ENCODE measurements around the gene ARHGAP27.

Gene ARHGAP27

DNA sequence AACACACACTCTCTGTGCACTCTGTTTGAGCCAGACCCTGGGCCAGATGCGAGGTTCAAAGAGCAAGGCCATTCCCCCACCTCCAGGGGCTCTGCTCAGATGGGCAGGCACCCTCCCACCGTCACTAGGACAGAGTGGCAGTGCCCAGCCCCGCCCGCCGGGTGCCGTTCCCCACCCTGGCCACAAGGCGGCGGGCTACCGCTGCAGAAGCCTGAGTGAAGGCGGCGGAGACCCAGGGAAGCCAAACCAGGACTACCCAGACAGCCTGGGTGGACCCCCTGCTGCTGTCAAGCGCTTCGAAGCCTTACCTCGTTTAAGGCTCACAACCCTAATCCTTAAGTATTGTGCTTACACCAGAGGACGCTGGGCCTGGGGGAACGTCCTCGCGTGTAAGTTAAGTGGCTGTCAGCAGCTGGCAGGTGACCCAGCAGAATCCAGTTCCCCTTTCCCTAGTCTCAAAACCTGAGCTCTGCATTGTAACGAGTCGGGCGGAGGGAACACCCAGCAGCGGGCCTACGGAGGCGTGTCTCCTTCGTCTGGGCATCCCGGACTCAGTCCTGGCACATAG is 4.5 kb downstream of the ARHGAP27 start:
- no peaks in the 10 kb centered on the region for H3K27me3 Mint-ChIP-seq
- peaks cover 3% of the 10 kb centered on the region for H3K36me3 Mint-ChIP-seq
- no peak overlapping the region for H3K27ac Mint-ChIP-seq
- H3K4me3 Mint-ChIP-seq: peak overlapping the region; percentile 65
- H3K4me1 Mint-ChIP-seq (ENCODE audit: low read depth): peaks cover 18% of the 10 kb centered on the region
- no peaks in the 10 kb centered on the region for H3K9me3 Mint-ChIP-seq (ENCODE audit: low read depth)

- Mint-ChIP-seq H3K4me3 (no peak overlapping the region), H3K27ac (no peak overlapping the region), H3K9me3 (ENCODE audit: low read depth) (no peaks in the 10 kb centered on the region), H3K27me3 (no peaks in the 10 kb centered on the region), H3K36me3 (peaks cover 3% of the 10 kb centered on the region), H3K4me1 (ENCODE audit: low read depth) (peaks cover 18% of the 10 kb centered on the region)
Measured at GRCh38 chr17:45427181-45427835, 5.4 kb downstream of the ARHGAP27 start.

DNA sequence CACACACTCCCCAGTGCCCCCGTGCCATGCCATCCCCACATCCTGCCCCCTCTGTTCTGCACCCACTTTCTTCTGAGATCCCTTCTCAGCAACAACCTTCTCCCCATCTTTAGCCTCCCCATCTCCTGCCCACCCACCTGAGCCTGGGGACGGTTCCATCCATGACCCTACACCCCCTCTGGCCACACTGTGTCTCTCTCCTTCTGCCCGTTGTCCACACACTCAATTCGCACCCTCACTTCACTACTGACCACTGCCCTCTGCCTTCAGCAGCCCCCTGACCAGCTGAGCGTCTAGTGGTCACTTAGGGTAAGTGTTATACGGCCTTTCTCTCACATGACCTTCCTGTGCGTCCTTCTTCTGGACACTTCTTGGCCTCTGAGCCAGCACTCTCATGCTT is 6.1 kb downstream of the ARHGAP27 start:
- Mint-ChIP-seq H3K27ac (no peak overlapping the region), H3K27me3 (no peaks in the 10 kb centered on the region), H3K4me1 (ENCODE audit: low read depth) (peaks cover 18% of the 10 kb centered on the region), H3K9me3 (ENCODE audit: low read depth) (no peaks in the 10 kb centered on the region), H3K4me3 (no peak overlapping the region), H3K36me3 (peaks cover 3% of the 10 kb centered on the region)

DNA sequence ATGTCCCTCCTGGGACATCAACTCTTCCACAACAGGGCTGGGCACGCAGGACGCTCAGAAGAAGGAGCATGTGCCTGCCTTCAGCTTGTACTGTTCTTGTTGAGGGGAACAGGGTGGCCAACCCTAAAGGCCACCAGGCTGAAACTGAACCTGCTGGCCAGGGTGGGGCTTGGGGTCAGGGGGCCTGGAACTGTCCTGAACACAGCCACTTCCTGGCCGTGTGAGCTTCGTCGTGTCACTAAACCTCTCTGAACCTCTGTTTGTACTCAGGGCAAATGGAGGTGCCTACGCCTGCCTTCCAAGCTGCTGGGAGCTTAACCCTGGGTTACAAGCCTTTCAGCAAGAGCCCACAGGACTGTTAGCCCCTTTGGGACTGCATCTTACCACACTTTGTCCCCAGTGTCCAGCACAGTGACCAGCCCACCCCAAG is 6.7 kb downstream of the ARHGAP27 start:
- peaks cover 17% of the 10 kb centered on the region for H3K4me1 Mint-ChIP-seq (ENCODE audit: low read depth)
- H3K36me3 Mint-ChIP-seq: peaks cover 3% of the 10 kb centered on the region
- H3K27me3 Mint-ChIP-seq: no peaks in the 10 kb centered on the region
- no peak overlapping the region for H3K4me3 Mint-ChIP-seq
- H3K9me3 Mint-ChIP-seq (ENCODE audit: low read depth): no peaks in the 10 kb centered on the region
- H3K27ac Mint-ChIP-seq: no peak overlapping the region

GRCh38 chr17:45425125-45425983 is 7.3 kb downstream of the ARHGAP27 start:
- no peaks in the 10 kb centered on the region for H3K27me3 Mint-ChIP-seq
- H3K4me1 Mint-ChIP-seq (ENCODE audit: low read depth): peaks cover 12% of the 10 kb centered on the region

DNA sequence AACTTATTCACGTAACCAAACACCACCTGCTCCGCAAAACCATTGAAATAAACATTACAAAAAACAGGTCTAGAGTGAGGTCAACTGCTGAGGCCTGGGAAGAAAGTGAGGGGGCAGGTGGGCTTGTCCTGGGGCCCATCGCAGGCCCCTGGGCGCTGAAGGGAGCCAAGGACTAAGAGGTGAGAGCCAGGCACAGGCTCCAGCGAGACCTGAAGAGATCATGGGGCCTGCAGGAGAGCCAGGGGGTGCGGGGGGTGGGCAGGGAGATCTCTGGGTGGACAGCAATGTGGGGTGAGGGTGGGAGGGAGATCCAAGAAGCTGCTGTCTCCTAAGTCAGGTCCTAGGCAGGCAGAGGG is 7.9 kb downstream of the ARHGAP27 start:
- H3K4me1 Mint-ChIP-seq (ENCODE audit: low read depth): peaks cover 10% of the 10 kb centered on the region
- H3K4me3 Mint-ChIP-seq: no peak overlapping the region
- peaks cover 3% of the 10 kb centered on the region for H3K36me3 Mint-ChIP-seq
- H3K9me3 Mint-ChIP-seq (ENCODE audit: low read depth): no peaks in the 10 kb centered on the region
- no peak overlapping the region for H3K27ac Mint-ChIP-seq
- H3K27me3 Mint-ChIP-seq: no peaks in the 10 kb centered on the region

More at GRCh38 chr17:45425125-45425983, 7.3 kb downstream of the ARHGAP27 start:
- Mint-ChIP-seq H3K27ac (no peak overlapping the region), H3K4me3 (no peak overlapping the region), H3K36me3 (peaks cover 3% of the 10 kb centered on the region), H3K9me3 (ENCODE audit: low read depth) (no peaks in the 10 kb centered on the region)

GRCh38 chr17:45423975-45424335 is 8.7 kb downstream of the ARHGAP27 start:
- no peaks in the 10 kb centered on the region for H3K27me3 Mint-ChIP-seq
- H3K9me3 Mint-ChIP-seq (ENCODE audit: low read depth): no peaks in the 10 kb centered on the region
- H3K4me1 Mint-ChIP-seq (ENCODE audit: low read depth): peaks cover 9% of the 10 kb centered on the region
- H3K4me3 Mint-ChIP-seq: no peak overlapping the region
- no peak overlapping the region for H3K27ac Mint-ChIP-seq
- H3K36me3 Mint-ChIP-seq: peaks cover 3% of the 10 kb centered on the region

DNA sequence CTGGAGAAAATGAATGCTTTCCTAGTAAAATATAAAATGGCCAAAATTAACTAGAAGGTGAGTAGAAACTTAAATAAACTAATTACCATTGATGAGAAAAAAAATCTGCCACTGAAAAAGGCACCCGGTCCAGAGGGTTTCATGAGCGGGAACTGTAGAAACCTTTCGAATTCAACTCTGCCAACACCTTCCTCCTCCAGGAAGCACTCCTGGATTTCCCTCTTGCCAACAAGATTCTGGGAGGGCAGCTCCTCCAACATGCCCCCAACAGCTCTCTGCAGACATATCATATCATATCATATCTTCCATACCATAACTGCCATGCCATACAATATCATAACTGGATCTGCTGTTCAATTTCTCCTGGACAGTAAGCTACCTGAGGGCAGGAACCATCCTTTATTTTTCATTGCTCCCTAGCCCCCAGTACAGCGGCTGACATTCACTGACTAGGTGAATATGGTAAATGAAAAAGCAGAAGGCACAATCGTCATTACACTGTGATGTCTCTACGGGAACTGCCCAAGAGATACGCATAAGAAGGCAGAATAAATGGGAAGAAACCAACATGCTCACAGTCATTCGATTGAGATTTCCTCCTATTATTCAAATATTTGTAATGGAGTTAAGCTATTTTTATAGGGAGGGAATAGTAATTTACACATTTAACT is 9.2 kb downstream of the ARHGAP27 start:
- H3K9me3 Mint-ChIP-seq (ENCODE audit: low read depth): no peaks in the 10 kb centered on the region
- H3K4me3 Mint-ChIP-seq: no peak overlapping the region
- no peaks in the 10 kb centered on the region for H3K27me3 Mint-ChIP-seq
- H3K27ac Mint-ChIP-seq: no peak overlapping the region
- peaks cover 3% of the 10 kb centered on the region for H3K36me3 Mint-ChIP-seq
- peaks cover 3% of the 10 kb centered on the region for H3K4me1 Mint-ChIP-seq (ENCODE audit: low read depth)

DNA sequence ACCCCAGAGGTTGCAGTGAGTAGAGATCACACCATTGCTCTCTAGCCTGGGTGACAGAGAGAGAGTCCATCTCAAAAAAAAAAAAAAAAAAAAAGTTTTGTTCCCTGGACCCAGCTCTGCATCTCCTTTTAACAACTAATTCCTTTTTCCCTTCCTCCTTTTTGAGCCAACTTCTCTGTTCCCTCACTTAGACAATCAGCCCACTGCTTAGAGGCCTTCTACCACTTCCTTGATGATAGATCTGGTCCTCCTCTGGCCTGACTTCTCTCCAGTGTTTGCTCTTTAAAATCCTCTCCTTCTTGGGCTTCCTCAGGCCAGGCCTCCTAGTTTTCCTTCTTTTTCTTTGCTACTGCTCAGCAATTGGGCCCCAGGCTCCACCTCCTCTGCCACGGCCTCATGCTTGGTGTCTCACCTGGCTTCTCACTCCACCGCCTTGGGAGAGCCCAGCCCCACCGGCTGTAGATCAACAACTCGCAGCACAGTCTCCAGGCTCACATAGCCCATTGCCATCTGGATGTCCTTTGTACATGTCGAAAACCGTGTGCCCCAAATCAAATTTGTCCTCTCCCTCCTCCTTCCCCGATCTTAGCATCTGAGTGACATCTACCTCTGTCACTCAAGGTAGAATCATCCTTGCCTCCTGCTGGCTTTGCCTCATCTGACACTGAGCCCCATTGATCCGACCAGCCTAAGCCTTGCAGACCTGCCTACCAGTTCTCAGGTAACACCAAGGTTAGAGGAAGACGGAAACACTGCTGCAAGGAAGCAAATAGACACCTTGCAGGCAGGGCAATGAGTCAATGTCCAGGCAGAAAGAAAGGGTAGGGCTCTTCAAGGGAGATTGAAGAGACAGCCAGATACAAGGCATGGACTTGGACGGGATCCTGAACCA is 17.4 kb downstream of the ARHGAP27 start:
- H3K36me3 Mint-ChIP-seq: peaks cover 4% of the 10 kb centered on the region
- H3K27ac Mint-ChIP-seq: no peak overlapping the region
- no peak overlapping the region for H3K4me3 Mint-ChIP-seq
- H3K27me3 Mint-ChIP-seq: no peaks in the 10 kb centered on the region
- no peaks in the 10 kb centered on the region for H3K9me3 Mint-ChIP-seq (ENCODE audit: low read depth)
- peaks cover 16% of the 10 kb centered on the region for H3K4me1 Mint-ChIP-seq (ENCODE audit: low read depth)

- no peaks in the 10 kb centered on the region for H3K27me3 Mint-ChIP-seq
- peaks cover 27% of the 10 kb centered on the region for H3K4me1 Mint-ChIP-seq (ENCODE audit: low read depth)
- H3K9me3 Mint-ChIP-seq (ENCODE audit: low read depth): no peaks in the 10 kb centered on the region
- H3K27ac Mint-ChIP-seq: no peak overlapping the region
- H3K36me3 Mint-ChIP-seq: peaks cover 4% of the 10 kb centered on the region
- no peak overlapping the region for H3K4me3 Mint-ChIP-seq
Measured at GRCh38 chr17:45413498-45413923, 19.2 kb downstream of the ARHGAP27 start.

- H3K4me3 Mint-ChIP-seq: peak overlapping the region; percentile 97
- peaks cover 4% of the 10 kb centered on the region for H3K36me3 Mint-ChIP-seq
- H3K4me1 Mint-ChIP-seq (ENCODE audit: low read depth): peaks cover 42% of the 10 kb centered on the region
- H3K27ac Mint-ChIP-seq: peak overlapping the region; percentile 97
- no peaks in the 10 kb centered on the region for H3K9me3 Mint-ChIP-seq (ENCODE audit: low read depth)
- H3K27me3 Mint-ChIP-seq: no peaks in the 10 kb centered on the region
Measured at GRCh38 chr17:45411348-45412105, 21.1 kb downstream of the ARHGAP27 start.

- peaks cover 45% of the 10 kb centered on the region for H3K4me1 Mint-ChIP-seq (ENCODE audit: low read depth)
- H3K36me3 Mint-ChIP-seq: peaks cover 1% of the 10 kb centered on the region
- peak overlapping the region; percentile 97 for H3K4me3 Mint-ChIP-seq
- no peaks in the 10 kb centered on the region for H3K9me3 Mint-ChIP-seq (ENCODE audit: low read depth)
- peak overlapping the region; percentile 97 for H3K27ac Mint-ChIP-seq
- H3K27me3 Mint-ChIP-seq: no peaks in the 10 kb centered on the region
Measured at GRCh38 chr17:45410144-45411091, 22.3 kb downstream of the ARHGAP27 start.

- Mint-ChIP-seq H3K9me3 (ENCODE audit: low read depth) (no peaks in the 10 kb centered on the region), H3K27ac (peak overlapping the region; percentile 97), H3K4me1 (ENCODE audit: low read depth) (peaks cover 43% of the 10 kb centered on the region), H3K4me3 (peak overlapping the region; percentile 97), H3K27me3 (no peaks in the 10 kb centered on the region), H3K36me3 (no peaks in the 10 kb centered on the region)
Measured at GRCh38 chr17:45409659-45410076, 23.0 kb downstream of the ARHGAP27 start.

Measured in activated naive CD8-positive, alpha-beta T cell (primary cell).